ENCODE results near the gene NRTN. TPM values are rescaled to one million over a fixed set of nuclear protein-coding genes. Genes with fewer than 3 reads are reported as not detected.
"Not testable (repeated sequence)": the region's sequence is repeated elsewhere in the genome, so short reads cannot be mapped to it uniquely, and the experiment has no call there.

NRTN gene
- total RNA-seq, 1 donor from 2014 or later, result not detected

GRCh38 chr19:5867201-5868136, 62.6 kb downstream of the NRTN start:
- DNase-seq, result no peak

DNA sequence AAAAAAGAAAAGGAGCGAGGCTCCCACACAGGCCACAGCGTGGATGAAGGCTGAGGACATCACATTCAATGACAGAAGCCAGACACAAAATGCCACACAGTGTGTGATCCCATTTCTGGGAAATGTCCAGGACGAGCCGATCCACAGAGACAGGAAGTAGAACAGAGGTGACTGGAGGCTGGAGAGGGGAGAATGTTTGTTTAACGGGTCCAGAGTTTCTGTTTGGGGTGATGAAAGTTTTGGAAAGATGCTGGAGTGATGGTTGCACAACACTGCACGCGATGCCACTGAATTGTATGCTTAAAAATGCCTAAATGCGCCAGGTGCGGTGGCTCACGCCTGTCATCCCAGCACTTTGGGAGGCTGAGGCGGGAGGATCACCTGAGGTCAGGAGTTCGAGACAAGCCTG, 66.1 kb downstream of the NRTN start:
- DNase-seq, result no peak

- DNase-seq, result no peak
Observed at GRCh38 chr19:5873617-5874199, 68.8 kb downstream of the NRTN start.

DNA sequence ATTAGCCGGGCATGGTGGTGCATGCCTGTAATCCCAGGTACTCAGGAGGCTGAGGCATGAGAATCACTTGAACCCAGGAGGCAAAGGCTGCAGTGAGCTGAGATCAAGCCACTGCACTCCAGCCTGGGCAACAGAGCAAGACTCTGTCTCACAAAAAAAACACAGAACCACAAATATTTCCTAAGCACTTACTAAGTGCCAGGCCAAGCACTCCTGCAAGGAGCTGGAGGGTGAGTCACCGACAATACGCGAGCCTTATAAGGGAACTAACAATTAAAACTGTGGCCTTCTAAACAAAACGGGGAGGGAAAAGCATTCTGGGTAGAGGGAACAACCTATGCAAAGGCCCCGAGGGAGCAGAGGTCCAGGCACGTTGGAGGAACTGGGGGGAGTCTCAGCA, 69.6 kb downstream of the NRTN start:
- not testable (repeated sequence) for DNase-seq

DNA sequence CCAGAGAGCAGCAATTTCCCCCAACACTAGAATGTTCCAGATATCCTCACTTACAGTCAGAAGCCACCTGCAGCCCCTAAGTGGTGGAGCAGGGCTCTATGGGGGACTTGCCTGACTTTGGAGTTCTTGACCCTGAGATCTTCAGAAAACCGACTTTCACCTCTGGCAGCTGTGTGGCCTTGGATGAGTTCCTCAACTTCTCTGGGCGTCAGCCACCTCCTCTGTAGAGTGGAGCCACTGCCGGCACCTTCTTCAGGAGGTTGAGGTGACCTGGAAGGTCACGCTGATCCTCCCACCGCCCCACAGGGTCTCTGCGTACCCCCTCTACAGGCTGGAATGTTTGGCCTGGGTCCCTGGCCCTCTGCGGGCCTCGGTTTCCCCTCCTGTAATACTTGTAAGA, 72.6 kb downstream of the NRTN start:
- DNase-seq, result no peak

DNA sequence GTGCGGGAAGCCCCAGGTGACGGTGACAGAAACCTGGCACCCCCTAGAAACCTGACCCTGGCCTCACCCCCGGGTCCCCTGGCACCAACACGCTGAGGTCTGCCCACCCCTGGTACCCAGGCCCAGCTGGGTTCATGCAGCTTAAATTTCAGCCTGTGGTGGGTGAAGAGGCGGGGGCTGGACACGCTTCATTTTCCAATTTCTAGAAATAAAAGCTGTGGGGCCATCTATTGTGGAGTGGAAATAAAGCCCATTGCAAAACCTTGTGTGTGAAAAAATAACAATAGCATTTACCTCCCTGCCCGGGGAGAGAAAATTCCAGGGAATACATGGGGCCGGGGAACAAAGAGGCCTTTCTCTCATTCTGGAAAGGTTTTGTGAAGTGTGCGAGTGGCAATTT, 73.0 kb downstream of the NRTN start:
- no peak for DNase-seq

Other genes with a start within 250 kb of the NRTN start
- gene TINCR, start 237.1 kb upstream of the NRTN start, total RNA-seq, result 0.31 TPM
- 44.3 TPM for gene SAFB2, start 182.3 kb upstream of the NRTN start, total RNA-seq
- 76.6 TPM for gene SAFB, start 182.0 kb upstream of the NRTN start, total RNA-seq
- 16.2 TPM for gene MICOS13, start 124.6 kb upstream of the NRTN start, total RNA-seq
- 16.7 TPM for gene HSD11B1L, start 124.0 kb upstream of the NRTN start, total RNA-seq
- gene RPL36, start 114.8 kb upstream of the NRTN start, total RNA-seq, result 299 TPM
- 39.6 TPM for gene LONP1, start 84.9 kb upstream of the NRTN start, total RNA-seq
- gene CATSPERD, start 84.4 kb upstream of the NRTN start, total RNA-seq, result not detected
- 0.16 TPM for gene PRR22, start 20.3 kb upstream of the NRTN start, total RNA-seq
- gene DUS3L, start 13.9 kb upstream of the NRTN start, total RNA-seq, result 13.3 TPM
- gene FUT6, start 34.6 kb downstream of the NRTN start, total RNA-seq, result not detected
- gene FUT3, start 46.4 kb downstream of the NRTN start, total RNA-seq, result not detected
- not detected for gene FUT5, start 65.5 kb downstream of the NRTN start, total RNA-seq
- gene NDUFA11, start 98.7 kb downstream of the NRTN start, total RNA-seq, result 79.9 TPM
- 4.1 TPM for gene VMAC, start 99.8 kb downstream of the NRTN start, total RNA-seq
- gene CAPS, start 109.2 kb downstream of the NRTN start, total RNA-seq, result 7.0 TPM
- gene RANBP3, start 173.1 kb downstream of the NRTN start, total RNA-seq, result 35.4 TPM